ENCODE results near the gene RNF43. TPM values are rescaled to one million over a fixed set of nuclear protein-coding genes. Genes with fewer than 3 reads are reported as not detected.

RNF43 gene
- total RNA-seq, 4 donors from 2014 or later: 31.9 to 84.2 (median 38.2) TPM

DNA sequence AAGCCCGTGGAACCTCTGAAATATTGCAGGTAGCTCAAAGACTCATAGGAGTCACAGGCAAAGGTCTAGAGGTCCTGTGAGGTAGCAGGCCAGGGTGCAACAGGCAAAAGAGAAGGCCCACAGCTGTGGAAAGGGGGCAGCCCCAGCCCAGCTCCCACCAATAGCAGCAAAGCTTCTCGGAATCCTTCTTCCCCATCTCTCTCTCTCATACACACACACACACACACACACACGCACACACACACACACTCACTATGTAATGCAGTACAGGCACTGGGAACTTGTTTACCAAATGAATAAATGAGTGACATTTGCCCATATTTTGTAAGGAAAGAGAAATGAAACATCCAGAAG is 48.5 kb downstream of the RNF43 start:
- intact Hi-C loops (cut with DNase I; ENCODE audit: low total_unique reads) (no loop called here), in situ Hi-C loops (cut with MboI; ENCODE audit: low pct_ligation_motif_present in 1 of 4, low pct_unique_long_range_greater_than_20kb in 1 of 4, low sequenced_read_pairs in 3 of 4) (loop anchor here in 1 of 4 donors (10.0 kb wide), 1 partner anchor 46 kb away; the partner anchor contains the start of gene RNF43)
- Histone ChIP-seq H3K27ac (peak overlapping the region; percentile 64 to 91 (median 78)), H3K9me3 (no peaks in the 10 kb centered on the region), H3K4me1 (peaks cover 12 to 60% (median 50%) of the 10 kb centered on the region in 4 donors), H3K27me3 (no peaks in the 10 kb centered on the region), H3K36me3 (no peaks in the 10 kb centered on the region), H3K4me3 (no peak overlapping the region)
- WGBS, 2 donors (ENCODE audit: low coverage in 1 of 2): 46 to 71% methylated on average over 1 to 3 of the region's 3 CpGs
- no peak for TF ChIP-seq POLR2A (IDR thresholded peaks at IDR 0.05)
- DNase-seq: no peak

Other genes with a start within 250 kb of the RNF43 start
- not detected for gene EPX, start 224.8 kb downstream of the RNF43 start, total RNA-seq
- gene MKS1, start 198.3 kb downstream of the RNF43 start, total RNA-seq: 10 to 100 TPM in 3 of 4 donors, 1 to 10 TPM in 1; 8.5 to 51.9 (median 18.3) TPM
- not detected for gene LPO, start 178.9 kb downstream of the RNF43 start, total RNA-seq
- not detected for gene MPO, start 136.6 kb downstream of the RNF43 start, total RNA-seq
- 10 to 100 TPM in 2 of 4 donors, 1 to 10 TPM in 2; 4.4 to 21.7 (median 9.4) TPM for gene TSPOAP1, start 88.7 kb downstream of the RNF43 start, total RNA-seq
- 10 to 100 TPM; 12.0 to 66.3 (median 40.0) TPM for gene SUPT4H1, start 65.3 kb downstream of the RNF43 start, total RNA-seq
- under 1 TPM in 1 of 4 donors, not detected in 3; 0.16 TPM for gene HSF5, start 70.9 kb upstream of the RNF43 start, total RNA-seq
- gene MTMR4, start 97.1 kb upstream of the RNF43 start, total RNA-seq: 10 to 100 TPM; 43.2 to 79.6 (median 53.1) TPM